GM18951 (cell line): Measurements from ENCODE around the gene SLC25A26.

Experiments used
- POLR2A ChIP-seq: IDR thresholded peaks from 4 replicates; pipeline ENCODE4 v1.6.1; 2011; ENCODE audit warnings: mild to moderate bottlenecking; ENCODE audit not compliant: insufficient read length, insufficient read depth; ENCODE audit errors: extremely low read depth
- in situ Hi-C: fragments of 300-500 bp; cut with MboI; formaldehyde crosslinking; loops from one replicate; pipeline ENCODE4 v1.12.0; 2022; ENCODE audit warnings: low sequenced_read_pairs, mixed read lengths, inconsistent platforms; ENCODE audit not compliant: unreplicated experiment

The SLC25A26 gene

GRCh38 chr3:66336333-66336766 is 115.5 kb downstream of the SLC25A26 start:
- TF ChIP-seq POLR2A, result no peak
- in situ Hi-C loops, result no loop called here

GRCh38 chr3:66338927-66339326 is 118.1 kb downstream of the SLC25A26 start:
- in situ Hi-C loops, result no loop called here
- TF ChIP-seq POLR2A, result no peak

GRCh38 chr3:66342717-66343356 is 122.0 kb downstream of the SLC25A26 start:
- TF ChIP-seq POLR2A, result no peak
- in situ Hi-C loops, result no loop called here

GRCh38 chr3:66344391-66344811 is 123.6 kb downstream of the SLC25A26 start:
- no peak for TF ChIP-seq POLR2A
- in situ Hi-C loops, result no loop called here

GRCh38 chr3:66344848-66345578 is 124.2 kb downstream of the SLC25A26 start:
- no peak for TF ChIP-seq POLR2A
- in situ Hi-C loops, result no loop called here

GRCh38 chr3:66348704-66349103 is 127.9 kb downstream of the SLC25A26 start:
- no peak for TF ChIP-seq POLR2A
- in situ Hi-C loops, result no loop called here

- no peak for TF ChIP-seq POLR2A
- in situ Hi-C loops, result no loop called here
These were observed 129.8 kb downstream of the SLC25A26 start for GRCh38 chr3:66350601-66351000.

GRCh38 chr3:66353039-66353438 is 132.2 kb downstream of the SLC25A26 start:
- in situ Hi-C loops, result no loop called here
- no peak for TF ChIP-seq POLR2A

GRCh38 chr3:66353530-66353929 is 132.7 kb downstream of the SLC25A26 start:
- in situ Hi-C loops, result no loop called here
- TF ChIP-seq POLR2A, result no peak

- no peak for TF ChIP-seq POLR2A
- in situ Hi-C loops, result no loop called here
These were observed 133.2 kb downstream of the SLC25A26 start for GRCh38 chr3:66354001-66354400.

GRCh38 chr3:66355394-66355793 is 134.6 kb downstream of the SLC25A26 start:
- in situ Hi-C loops, result no loop called here
- TF ChIP-seq POLR2A, result no peak

GRCh38 chr3:66355997-66356396 is 135.2 kb downstream of the SLC25A26 start:
- TF ChIP-seq POLR2A, result no peak
- in situ Hi-C loops, result no loop called here

GRCh38 chr3:66361356-66361755 is 140.6 kb downstream of the SLC25A26 start:
- in situ Hi-C loops, result no loop called here
- TF ChIP-seq POLR2A, result no peak

GRCh38 chr3:66362541-66362941 is 141.7 kb downstream of the SLC25A26 start:
- TF ChIP-seq POLR2A, result no peak
- in situ Hi-C loops, result no loop called here

GRCh38 chr3:66363148-66363547 is 142.3 kb downstream of the SLC25A26 start:
- in situ Hi-C loops, result no loop called here
- no peak for TF ChIP-seq POLR2A

GRCh38 chr3:66365080-66365479 is 144.3 kb downstream of the SLC25A26 start:
- in situ Hi-C loops, result no loop called here
- TF ChIP-seq POLR2A, result no peak
